ENCODE data around the gene RPS19BP1. TPM values are rescaled to one million over a fixed set of nuclear protein-coding genes. Genes with fewer than 3 reads are reported as not detected.

The RPS19BP1 gene
- total RNA-seq, 2 experiments from 2014 or later = 65.8 to 69.7 TPM

DNA sequence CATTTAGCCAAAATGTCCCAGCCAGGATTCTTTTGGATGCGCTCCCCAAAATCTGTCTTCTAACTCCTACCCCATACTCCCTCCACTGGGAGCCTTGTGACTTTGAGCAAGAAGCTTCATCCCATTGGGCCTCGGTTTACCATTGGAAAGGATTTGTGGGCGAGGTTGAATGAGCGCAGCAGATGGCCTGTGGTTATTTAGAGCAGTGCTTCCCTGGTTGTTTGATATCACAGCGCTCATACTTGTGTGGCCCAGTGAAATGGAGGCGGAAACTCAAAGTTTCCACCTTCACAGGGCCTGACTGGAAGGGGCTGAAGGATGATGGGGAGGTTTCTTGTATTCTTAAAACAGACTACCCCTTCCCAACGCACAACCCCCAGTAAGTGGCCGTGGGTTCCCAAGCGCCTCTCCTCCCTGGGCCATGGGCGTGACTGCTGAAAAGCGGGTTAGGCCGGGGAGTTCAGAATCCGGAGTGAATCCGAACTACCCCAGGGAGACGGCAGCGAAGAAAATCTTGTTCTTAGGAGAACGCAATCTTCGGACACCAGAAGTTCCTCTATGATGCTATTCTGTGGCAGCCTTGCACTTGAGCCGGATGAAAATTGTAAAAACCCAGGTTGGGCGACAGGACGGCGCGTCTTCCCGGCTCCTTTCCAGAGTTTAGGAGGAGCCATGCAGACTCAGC lies 13.4 kb downstream of the RPS19BP1 start:
- H3K36me3 ChIP-seq (ENCODE audit: insufficient read depth, low read length) = peaks cover 60% of the 10 kb centered on the region
- intact Hi-C loops (cut with DNase I, micrococcal nuclease) = no loop called here
- no peak for ATAC-seq (ENCODE audit: poor library complexity)
- Mint-ChIP-seq H3K9me3 (no peaks in the 10 kb centered on the region), H3K27ac (peak overlapping the region; percentile 98), H3K4me3 (peak overlapping the region; percentile 97), H3K27me3 (peaks cover 5% of the 10 kb centered on the region), H3K36me3 (ENCODE audit: low read depth) (peaks cover 72% of the 10 kb centered on the region), H3K4me1 (ENCODE audit: low read depth) (peaks cover 47% of the 10 kb centered on the region)
- H3K4me3 ChIP-seq (ENCODE audit: low read length) = peak overlapping the region; percentile 100
- DNase-seq = no peak
- peaks cover 41% of the 10 kb centered on the region for H3K4me1 ChIP-seq (ENCODE audit: insufficient read depth, low read length)
- ChIA-PET POLR2A (interaction anchor here (0.6 to 5.7 kb wide), 40 partner anchors 10 to 1432 kb away, joined by 3 to 129 read pairs (median 4); partner anchors contain the start of genes GTPBP1, MIEF1, RBX1 and RPL3), CTCF (interaction anchor here (1.0 to 8.4 kb wide), 4 partner anchors 11 to 23 kb away, joined by 3 to 69 read pairs (median 6); partner anchors contain the start of gene RPS19BP1)
- TF ChIP-seq, protein P1, sequence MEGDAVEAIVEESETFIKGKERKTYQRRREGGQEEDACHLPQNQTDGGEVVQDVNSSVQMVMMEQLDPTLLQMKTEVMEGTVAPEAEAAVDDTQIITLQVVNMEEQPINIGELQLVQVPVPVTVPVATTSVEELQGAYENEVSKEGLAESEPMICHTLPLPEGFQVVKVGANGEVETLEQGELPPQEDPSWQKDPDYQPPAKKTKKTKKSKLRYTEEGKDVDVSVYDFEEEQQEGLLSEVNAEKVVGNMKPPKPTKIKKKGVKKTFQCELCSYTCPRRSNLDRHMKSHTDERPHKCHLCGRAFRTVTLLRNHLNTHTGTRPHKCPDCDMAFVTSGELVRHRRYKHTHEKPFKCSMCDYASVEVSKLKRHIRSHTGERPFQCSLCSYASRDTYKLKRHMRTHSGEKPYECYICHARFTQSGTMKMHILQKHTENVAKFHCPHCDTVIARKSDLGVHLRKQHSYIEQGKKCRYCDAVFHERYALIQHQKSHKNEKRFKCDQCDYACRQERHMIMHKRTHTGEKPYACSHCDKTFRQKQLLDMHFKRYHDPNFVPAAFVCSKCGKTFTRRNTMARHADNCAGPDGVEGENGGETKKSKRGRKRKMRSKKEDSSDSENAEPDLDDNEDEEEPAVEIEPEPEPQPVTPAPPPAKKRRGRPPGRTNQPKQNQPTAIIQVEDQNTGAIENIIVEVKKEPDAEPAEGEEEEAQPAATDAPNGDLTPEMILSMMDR (IDR thresholded peaks at IDR 0.05) = no peak
- H3K27ac ChIP-seq (ENCODE audit: low read depth in 1 of 2, low read length in 2 of 2) = peak overlapping the region; percentile 92 to 95
- H3K27me3 ChIP-seq (ENCODE audit: control insufficient read depth in 1 of 2, insufficient read depth in 2 of 2, low read length in 2 of 2) = no peaks in the 10 kb centered on the region
- no peaks in the 10 kb centered on the region for H3K9me3 ChIP-seq (ENCODE audit: control insufficient read depth in 1 of 2, insufficient read depth in 1 of 2, low read length in 2 of 2)

DNA sequence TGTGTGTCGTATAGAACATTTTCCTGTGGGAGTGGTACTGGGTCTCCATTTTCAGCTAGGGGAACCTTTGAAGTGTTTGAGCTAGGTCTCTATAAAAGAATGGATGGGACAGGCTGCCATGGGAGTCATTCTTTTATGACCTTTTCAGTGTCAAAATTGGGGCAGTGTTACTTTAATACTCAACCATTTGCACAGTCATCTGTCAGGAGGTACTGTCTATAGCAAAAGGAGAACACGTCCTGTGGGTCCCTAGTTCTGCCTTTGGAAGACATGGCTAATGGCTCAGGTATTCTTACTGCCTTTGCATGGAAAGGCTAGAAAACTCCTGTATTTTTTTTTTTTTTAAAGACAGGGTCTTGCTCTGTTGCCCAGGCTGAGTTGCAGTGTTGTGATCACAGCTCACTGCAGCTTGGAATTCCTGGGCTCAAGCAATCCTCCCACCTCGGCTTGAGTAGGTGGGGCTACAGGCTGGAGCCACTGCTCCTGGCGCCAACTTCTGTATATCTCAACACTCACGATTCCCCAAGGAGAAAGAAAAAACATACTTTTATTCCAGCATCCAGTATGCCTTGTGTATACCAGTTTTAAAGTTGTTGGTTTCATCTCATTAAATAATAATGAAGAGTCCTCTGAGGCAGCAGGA lies 14.3 kb downstream of the RPS19BP1 start:
- Histone ChIP-seq H3K36me3 (ENCODE audit: insufficient read depth, low read length) (peaks cover 62% of the 10 kb centered on the region), H3K27ac (ENCODE audit: low read depth in 1 of 2, low read length in 2 of 2) (no peak overlapping the region)
- TF ChIP-seq, protein P1 (IDR thresholded peaks at IDR 0.05) = no peak

DNA sequence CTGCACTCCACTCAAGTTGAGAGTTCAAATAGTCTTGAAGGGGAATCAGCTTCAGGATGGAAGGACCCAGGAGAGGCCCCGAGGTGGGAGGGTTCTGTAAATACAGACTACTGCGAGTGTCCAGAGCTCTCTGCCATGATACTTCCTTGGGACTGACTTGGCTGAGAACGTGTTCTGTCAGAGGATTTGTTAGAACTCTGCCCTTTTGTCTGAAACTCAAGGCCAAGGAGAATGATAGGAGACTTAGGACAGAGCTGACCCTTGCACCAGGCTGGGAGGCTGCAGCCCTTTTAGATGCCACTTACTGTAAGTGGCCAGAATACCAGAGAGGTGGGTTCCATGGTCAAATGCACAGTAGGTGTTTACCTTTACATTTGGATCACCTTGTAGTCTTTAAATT lies 15.1 kb downstream of the RPS19BP1 start:
- intact Hi-C loops (cut with DNase I, micrococcal nuclease) = loop anchor here in 1 of 2 experiments (2.0 kb wide), 1 partner anchor 117 kb away; no protein-coding TSS in a partner anchor
- peak overlapping the region; percentile 61 for H3K27ac Mint-ChIP-seq
- no peaks in the 10 kb centered on the region for H3K9me3 Mint-ChIP-seq
- peaks cover 5% of the 10 kb centered on the region for H3K27me3 Mint-ChIP-seq
- DNase-seq (no peak), ATAC-seq (ENCODE audit: poor library complexity) (no peak)
- H3K36me3 Mint-ChIP-seq (ENCODE audit: low read depth) = peaks cover 75% of the 10 kb centered on the region
- H3K27ac ChIP-seq (ENCODE audit: low read depth in 1 of 2, low read length in 2 of 2) = no peak overlapping the region
- H3K4me1 ChIP-seq (ENCODE audit: insufficient read depth, low read length) = peaks cover 25% of the 10 kb centered on the region
- H3K36me3 ChIP-seq (ENCODE audit: insufficient read depth, low read length) = peaks cover 60% of the 10 kb centered on the region
- TF ChIP-seq, protein P1 (IDR thresholded peaks at IDR 0.05) = no peak
- no peaks in the 10 kb centered on the region for H3K27me3 ChIP-seq (ENCODE audit: control insufficient read depth in 1 of 2, insufficient read depth in 2 of 2, low read length in 2 of 2)
- POLR2A ChIA-PET = no interaction called here
- peak overlapping the region; percentile 35 for H3K4me3 Mint-ChIP-seq
- peaks cover 36% of the 10 kb centered on the region for H3K4me1 Mint-ChIP-seq (ENCODE audit: low read depth)
- no peak overlapping the region for H3K4me3 ChIP-seq (ENCODE audit: low read length)
- CTCF ChIA-PET = interaction anchor here (1.7 to 8.4 kb wide), 2 partner anchors 13 to 21 kb away, joined by 5 to 69 read pairs; partner anchors contain the start of gene RPS19BP1
- no peaks in the 10 kb centered on the region for H3K9me3 ChIP-seq (ENCODE audit: control insufficient read depth in 1 of 2, insufficient read depth in 1 of 2, low read length in 2 of 2)

More for the DNA sequence above, 14.3 kb downstream of the RPS19BP1 start:
- POLR2A ChIA-PET = interaction anchor here (1.3 kb wide), 1 partner anchor 11 kb away, joined by 6 read pairs; no protein-coding TSS in a partner anchor
- Histone ChIP-seq H3K4me1 (ENCODE audit: insufficient read depth, low read length) (peaks cover 33% of the 10 kb centered on the region), H3K27me3 (ENCODE audit: control insufficient read depth in 1 of 2, insufficient read depth in 2 of 2, low read length in 2 of 2) (no peaks in the 10 kb centered on the region), H3K9me3 (ENCODE audit: control insufficient read depth in 1 of 2, insufficient read depth in 1 of 2, low read length in 2 of 2) (no peaks in the 10 kb centered on the region), H3K4me3 (ENCODE audit: low read length) (no peak overlapping the region)
- H3K4me1 Mint-ChIP-seq (ENCODE audit: low read depth) = peaks cover 44% of the 10 kb centered on the region
- DNase-seq (no peak), ATAC-seq (ENCODE audit: poor library complexity) (no peak)
- H3K4me3 Mint-ChIP-seq = peak overlapping the region; percentile 97
- no peaks in the 10 kb centered on the region for H3K9me3 Mint-ChIP-seq
- intact Hi-C loops (cut with DNase I, micrococcal nuclease) = no loop called here
- peaks cover 75% of the 10 kb centered on the region for H3K36me3 Mint-ChIP-seq (ENCODE audit: low read depth)
- CTCF ChIA-PET = interaction anchor here (1.7 to 8.4 kb wide), 2 partner anchors 12 to 22 kb away, joined by 5 to 69 read pairs; partner anchors contain the start of gene RPS19BP1
- peaks cover 5% of the 10 kb centered on the region for H3K27me3 Mint-ChIP-seq
- peak overlapping the region; percentile 98 for H3K27ac Mint-ChIP-seq

Measured in CD4-positive, alpha-beta T cell (primary cell).